HepG2 (cell line): Measurements from ENCODE around the gene WDR20. TPM values are rescaled to one million over a fixed set of nuclear protein-coding genes. Genes with fewer than 3 reads are reported as not detected.

Experiments used
- CERS6 ChIP-seq: sonication (generic); formaldehyde crosslinking; IDR thresholded peaks from 2 replicates; pipeline ENCODE4 v1.5.0; 2020; ENCODE audit warnings: missing genetic modification reagents
- GFI1 ChIP-seq: sonication (generic); formaldehyde crosslinking; IDR thresholded peaks from 2 replicates; pipeline ENCODE4 v1.5.0; 2020; ENCODE audit warnings: missing genetic modification reagents, mild to moderate bottlenecking, borderline replicate concordance
- KLF9 ChIP-seq: IDR thresholded peaks from 2 replicates; pipeline ENCODE4 v1.6.1; 2016; ENCODE audit warnings: low read depth
- PHB2 ChIP-seq: fragments of 450-650 bp; IDR thresholded peaks from 2 replicates; pipeline ENCODE4 v1.6.1; 2018; ENCODE audit not compliant: partially characterized antibody
- RAD21 ChIP-seq: fragments of 450-650 bp; formaldehyde crosslinking; IDR thresholded peaks from 2 replicates; pipeline ENCODE4 v1.5.0; 2020; ENCODE audit warnings: mild to moderate bottlenecking
- RERE ChIP-seq: IDR thresholded peaks from 2 replicates; pipeline ENCODE4 v1.6.1; 2016; ENCODE audit warnings: low read depth, missing genetic modification reagents, missing compliant biosample characterization
- SAFB2 ChIP-seq: sonication (generic); formaldehyde crosslinking; IDR thresholded peaks from 2 replicates; pipeline ENCODE4 v1.5.1; 2020; ENCODE audit warnings: missing genetic modification reagents, low read depth, mild to moderate bottlenecking, borderline replicate concordance
- SALL2 ChIP-seq: sonication (generic); formaldehyde crosslinking; IDR thresholded peaks from 2 replicates; pipeline ENCODE4 v1.8.1; 2023; ENCODE audit warnings: mild to moderate bottlenecking, missing genetic modification reagents, inconsistent platforms
- YEATS2 ChIP-seq: sonication (generic); formaldehyde crosslinking; IDR thresholded peaks from 2 replicates; pipeline ENCODE4 v1.4.0; 2020; ENCODE audit warnings: missing genetic modification reagents, borderline replicate concordance
- YEATS4 ChIP-seq: sonication (generic); formaldehyde crosslinking; IDR thresholded peaks from 2 replicates; pipeline ENCODE4 v1.4.0; 2020; ENCODE audit warnings: missing genetic modification reagents, borderline replicate concordance
- ZMAT3 ChIP-seq: sonication (generic); formaldehyde crosslinking; conservative IDR thresholded peaks from 2 replicates; pipeline ENCODE4 v1.7.0; 2021; ENCODE audit warnings: missing genetic modification reagents
- ZNF530 ChIP-seq: sonication (generic); formaldehyde crosslinking; IDR thresholded peaks from 2 replicates; pipeline ENCODE4 v1.5.0; 2020; ENCODE audit warnings: low read depth, mild to moderate bottlenecking, missing genetic modification reagents
- ZNF550 ChIP-seq: sonication (generic); formaldehyde crosslinking; IDR thresholded peaks from 2 replicates; pipeline ENCODE4 v1.4.0; 2020; ENCODE audit warnings: mild to moderate bottlenecking, missing genetic modification reagents, borderline replicate concordance
- ZNF629 ChIP-seq: sonication (generic); formaldehyde crosslinking; conservative IDR thresholded peaks from 2 replicates; pipeline ENCODE4 v1.5.0; 2020; ENCODE audit warnings: missing genetic modification reagents
- ZNF646 ChIP-seq: sonication (generic); formaldehyde crosslinking; IDR thresholded peaks from 2 replicates; pipeline ENCODE4 v1.9.0; 2021; ENCODE audit warnings: mild to moderate bottlenecking, missing genetic modification reagents
- ZNF784 ChIP-seq: sonication (generic); formaldehyde crosslinking; IDR thresholded peaks from 2 replicates; pipeline ENCODE4 v1.5.1; 2020; ENCODE audit warnings: missing genetic modification reagents, mild to moderate bottlenecking, borderline replicate concordance
- polyA plus RNA-seq, 8 experiments: library from polyadenylated mRNA; depleted of rRNA in 3 of 8; stranded (reverse) in 7 of 8; unstranded in 1 of 8; fragments of >200 nt; fragmentation: Illumina TruSeq in 4 of 8; extraction: Trizol in 4 of 8; gene quantifications; 2 replicates each; pipeline versions ENCODE4 v1.2.1 to v1.2.3, GENCODE V29; 2011 to 2016; ENCODE audit warnings: low read depth in 4 of 8, missing spikeins in 1 of 8, mixed read lengths in 1 of 8; ENCODE audit not compliant: insufficient read depth in 1 of 8
- total RNA-seq, 5 experiments: library from RNA; depleted of rRNA; stranded (reverse); fragments of >200 nt; fragmentation: Illumina TruSeq; extraction: Trizol; gene quantifications; 2 replicates each; pipeline ENCODE4 v1.2.3, GENCODE V29; 2016; ENCODE audit warnings: low read depth in 1 of 5

Gene WDR20
- total and polyA plus RNA-seq, 2 of the 13 experiments (the other 11 are each of a cell fraction or from before 2014, with no cell fraction given) = 10.4 to 23.2 TPM

GRCh38 chr14:102235275-102235897 is 95.7 kb downstream of the WDR20 start (continued):
- TF ChIP-seq RERE (CRISPR knock-in tag) = no peak
- TF ChIP-seq ZNF629 (CRISPR knock-in tag) = no peak
- no peak for TF ChIP-seq ZNF646 (CRISPR knock-in tag)
- no peak for TF ChIP-seq YEATS4 (CRISPR knock-in tag)
- no peak for TF ChIP-seq KLF9
- no peak for TF ChIP-seq ZMAT3
- TF ChIP-seq ZNF550 = no peak
- TF ChIP-seq ZNF784 (CRISPR knock-in tag) = no peak
- no peak for TF ChIP-seq GFI1
- no peak for TF ChIP-seq SALL2 (CRISPR knock-in tag)
- TF ChIP-seq ZNF530 (CRISPR knock-in tag) = no peak
- TF ChIP-seq RAD21 (CRISPR knock-in tag) = peak; percentile 84
- no peak for TF ChIP-seq CERS6
- no peak for TF ChIP-seq SAFB2 (CRISPR knock-in tag)
- no peak for TF ChIP-seq YEATS2
- TF ChIP-seq PHB2 = no peak
